ENCODE measurements around the gene FKBP8. TPM values are rescaled to one million over a fixed set of nuclear protein-coding genes. Genes with fewer than 3 reads are reported as not detected.

FKBP8 gene
- polyA plus RNA-seq, 1 donor from 2014 or later: 183 TPM

DNA sequence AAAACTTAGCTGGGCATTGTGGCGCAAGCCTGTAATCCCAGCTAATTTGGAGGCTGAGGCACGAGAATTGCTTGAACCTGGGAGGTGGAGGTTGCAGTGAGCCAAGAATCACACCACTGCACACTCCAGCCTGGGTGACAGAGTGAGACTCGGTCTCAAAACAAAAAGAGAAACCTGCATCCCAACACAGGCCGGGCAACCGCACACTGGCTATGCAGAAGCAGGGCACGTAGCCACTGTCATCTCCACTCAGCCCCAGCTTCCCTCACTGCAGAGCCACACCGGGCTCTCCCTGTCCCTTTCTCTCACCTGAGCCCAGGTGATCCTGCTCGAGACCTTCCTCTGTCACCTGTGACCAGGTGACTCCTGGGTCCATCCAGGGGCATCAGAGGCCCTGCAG is 33.2 kb downstream of the FKBP8 start:
- H3K9ac ChIP-seq (ENCODE audit: low read length): no peak overlapping the region
- TF ChIP-seq EP300 (conservative IDR thresholded peaks at IDR 0.05; ENCODE audit: poor library complexity, severe bottlenecking): no peak
- no peak for TF ChIP-seq CTCF (IDR thresholded peaks at IDR 0.05; ENCODE audit: poor library complexity, severe bottlenecking)
- no peak for TF ChIP-seq POLR2AphosphoS5 (IDR thresholded peaks at IDR 0.05)
- TF ChIP-seq RAD21 (conservative IDR thresholded peaks at IDR 0.05): no peak
- no peak for TF ChIP-seq REST (IDR thresholded peaks at IDR 0.05; ENCODE audit: borderline replicate concordance)
- TF ChIP-seq MXI1 (conservative IDR thresholded peaks at IDR 0.05; ENCODE audit: poor library complexity, severe bottlenecking): no peak
- TF ChIP-seq EZH2 (IDR thresholded peaks at IDR 0.05; ENCODE audit: borderline replicate concordance, insufficient read depth, low read length, poor library complexity, severe bottlenecking): no peak
- no peak for TF ChIP-seq SMC3 (conservative IDR thresholded peaks at IDR 0.05; ENCODE audit: poor library complexity)
- no peak for TF ChIP-seq TAF1 (IDR thresholded peaks at IDR 0.05; ENCODE audit: low read depth)

DNA sequence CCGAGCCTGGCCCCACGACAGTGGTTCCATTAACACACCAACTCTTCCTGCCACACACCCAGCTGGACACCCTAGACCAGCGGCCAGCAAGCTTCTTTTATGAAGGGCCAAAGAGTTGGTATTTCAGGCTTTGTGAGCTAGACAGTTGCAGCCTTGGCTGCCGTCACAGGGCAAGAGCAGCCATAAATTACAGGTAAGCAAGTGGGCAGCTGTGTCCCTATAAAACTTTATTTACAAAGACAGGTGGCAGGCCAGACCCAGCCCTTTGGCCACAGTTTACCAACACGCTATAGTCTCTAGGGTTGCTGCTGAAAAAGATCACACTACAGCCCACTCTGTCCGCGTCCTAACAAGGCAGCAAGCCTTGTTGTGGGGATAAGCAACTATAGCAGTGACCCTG is 34.8 kb downstream of the FKBP8 start:
- Histone ChIP-seq H3K27ac (ENCODE audit: low read length) (no peak overlapping the region), H4K20me1 (ENCODE audit: insufficient read depth) (no peaks in the 10 kb centered on the region), H2AFZ (ENCODE audit: low read depth, low read length) (no peak overlapping the region), H3K9me3 (ENCODE audit: low read length) (no peaks in the 10 kb centered on the region), H3K4me2 (ENCODE audit: low read length) (no peak overlapping the region), H3K36me3 (ENCODE audit: insufficient read depth, low read length) (no peaks in the 10 kb centered on the region), H3F3A (ENCODE audit: insufficient read depth, low read length, poor library complexity, severe bottlenecking) (no peaks in the 10 kb centered on the region), H3K4me3 (ENCODE audit: low read length) (no peak overlapping the region), H3K9ac (ENCODE audit: low read length) (no peak overlapping the region), H3K27me3 (ENCODE audit: insufficient read depth, low read depth, low read length) (no peaks in the 10 kb centered on the region), H3K9me2 (ENCODE audit: insufficient read depth, low read length) (no peaks in the 10 kb centered on the region), H3K79me2 (replicated peaks; ENCODE audit: insufficient read depth, low read length) (no peaks in the 10 kb centered on the region)
- TF ChIP-seq CTCF (IDR thresholded peaks at IDR 0.05; ENCODE audit: poor library complexity, severe bottlenecking) (no peak), EP300 (conservative IDR thresholded peaks at IDR 0.05; ENCODE audit: poor library complexity, severe bottlenecking) (no peak), MXI1 (conservative IDR thresholded peaks at IDR 0.05; ENCODE audit: poor library complexity, severe bottlenecking) (no peak), EZH2 (IDR thresholded peaks at IDR 0.05; ENCODE audit: borderline replicate concordance, insufficient read depth, low read length, poor library complexity, severe bottlenecking) (no peak), RAD21 (conservative IDR thresholded peaks at IDR 0.05) (no peak), SMC3 (conservative IDR thresholded peaks at IDR 0.05; ENCODE audit: poor library complexity) (no peak), TAF1 (IDR thresholded peaks at IDR 0.05; ENCODE audit: low read depth) (no peak), POLR2AphosphoS5 (IDR thresholded peaks at IDR 0.05) (no peak), REST (IDR thresholded peaks at IDR 0.05; ENCODE audit: borderline replicate concordance) (no peak)

More for the DNA sequence above, 33.2 kb downstream of the FKBP8 start:
- Histone ChIP-seq H4K20me1 (ENCODE audit: insufficient read depth) (no peaks in the 10 kb centered on the region), H3K27me3 (ENCODE audit: insufficient read depth, low read depth, low read length) (no peaks in the 10 kb centered on the region), H3K4me3 (ENCODE audit: low read length) (no peak overlapping the region), H3K9me3 (ENCODE audit: low read length) (no peaks in the 10 kb centered on the region), H3K79me2 (replicated peaks; ENCODE audit: insufficient read depth, low read length) (no peaks in the 10 kb centered on the region), H3F3A (ENCODE audit: insufficient read depth, low read length, poor library complexity, severe bottlenecking) (no peaks in the 10 kb centered on the region), H3K27ac (ENCODE audit: low read length) (no peak overlapping the region), H2AFZ (ENCODE audit: low read depth, low read length) (no peak overlapping the region), H3K36me3 (ENCODE audit: insufficient read depth, low read length) (no peaks in the 10 kb centered on the region), H3K4me2 (ENCODE audit: low read length) (no peak overlapping the region), H3K9me2 (ENCODE audit: insufficient read depth, low read length) (no peaks in the 10 kb centered on the region)

Data from neural cell (in vitro differentiated cells).